Left lung (tissue), 10 donors: ENCODE results near the gene IGF1R. TPM values are rescaled to one million over a fixed set of nuclear protein-coding genes. Genes with fewer than 3 reads are reported as not detected.
"Not testable (repeated sequence)": the region's sequence is repeated elsewhere in the genome, so short reads cannot be mapped to it uniquely, and the experiment has no call there.

Source experiments
- ATAC-seq: fragments of 200-7000 bp; cut with Tn5 transposase; one replicate; pipeline ENCODE4 v1.9.1; 2020; ENCODE audit warnings: moderate library complexity
- DNase-seq, 4 donors: peaks; one replicate each; pipeline ENCODE4 v3.0.0-alpha.2; 2013 to 2020
- H3K27ac ChIP-seq, 2 donors: fragments of 200-600 bp; sonication (generic) in 1 of 2; one replicate each; pipeline versions ENCODE4 v1.5.0 to v1.8.0; 2020 to 2021
- H3K27me3 ChIP-seq, 2 donors: fragments of 200-600 bp; sonication (generic) in 1 of 2; one replicate each; pipeline versions ENCODE4 v1.5.0 to v1.8.0; 2020 to 2021
- H3K36me3 ChIP-seq, 2 donors: fragments of 200-600 bp; sonication (generic) in 1 of 2; one replicate each; pipeline versions ENCODE4 v1.5.0 to v1.8.0; 2020 to 2021
- H3K4me1 ChIP-seq, 2 donors: fragments of 200-600 bp; one replicate each; pipeline ENCODE4 v1.8.0; 2021
- H3K4me3 ChIP-seq, 2 donors: fragments of 200-600 bp; sonication (generic) in 1 of 2; one replicate each; pipeline versions ENCODE4 v1.5.0 to v1.8.0; 2020 to 2021; ENCODE audit warnings: mild to moderate bottlenecking in 1 of 2
- H3K9me3 ChIP-seq, 2 donors: fragments of 200-600 bp; sonication (generic) in 1 of 2; one replicate each; pipeline versions ENCODE4 v1.5.0 to v1.8.0; 2020 to 2021
- CTCF ChIP-seq, 2 donors: fragments of 200-600 bp; sonication (generic) in 1 of 2; IDR thresholded peaks; one replicate each; pipeline versions ENCODE4 v1.5.0 to v1.8.0; 2021; ENCODE audit warnings: antibody characterized with exemption in 2 of 2
- intact Hi-C, 2 donors: fragments of 100-400 bp; cut with DNase I; formaldehyde crosslinking; loops; one replicate each; pipeline versions ENCODE4 v1.11.2 to v1.14.2; 2022
- polyA plus RNA-seq, 6 donors: library from polyadenylated mRNA; unstranded; fragments of 120-200 nt; gene quantifications; one replicate each; pipeline ENCODE4 v1.2.1, GENCODE V29; 2013; ENCODE audit not compliant: insufficient read length in 6 of 6
- total RNA-seq, 2 donors: library from RNA; stranded (reverse); fragmentation: NEBNext Ultra II Directional; extraction: Animal tissue kit (Norgen Biotek cat#: 25700); gene quantifications; one replicate each; pipeline ENCODE4 v1.2.1, GENCODE V29; 2021
- donor health status: DM: no; HTN: yes; CAD: no.
- donor health status: DM: no; HTN: no; CAD: no.

The IGF1R gene
- total and polyA plus RNA-seq, 8 donors = 32.0 to 41.0 (median 37.0) TPM

DNA sequence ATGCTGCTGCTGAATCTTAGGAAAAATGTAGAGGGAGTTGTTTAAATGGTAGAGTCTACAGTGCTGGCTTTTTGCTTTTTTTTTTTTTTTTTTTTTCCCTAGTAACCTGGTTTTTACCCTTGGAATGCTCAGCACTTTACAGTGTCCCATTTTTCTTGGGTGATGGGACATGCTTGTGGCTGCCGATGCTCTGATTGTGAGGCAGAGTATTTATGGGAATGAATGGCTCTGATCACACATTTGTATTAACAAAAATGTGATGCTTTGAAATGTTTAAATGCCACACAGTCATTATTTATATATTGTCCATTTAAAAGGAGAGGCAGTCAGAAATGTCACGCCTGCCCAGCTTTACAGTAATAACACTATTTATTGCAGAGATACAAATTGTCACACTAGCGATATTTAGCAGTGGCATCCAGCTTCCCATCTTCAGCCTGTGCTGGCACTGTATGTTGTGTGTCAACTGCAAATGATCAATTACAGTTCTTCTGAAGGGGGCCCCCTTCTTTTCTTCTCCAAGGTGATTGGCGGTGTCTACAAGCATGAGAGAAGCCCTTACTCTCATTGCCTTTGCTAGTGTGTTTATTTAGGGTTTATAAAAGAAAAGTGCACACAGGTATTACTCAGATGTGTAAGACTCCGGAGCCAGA is 30.9 kb upstream of the IGF1R start:
- Histone ChIP-seq H3K9me3 (no peaks in the 10 kb centered on the region), H3K36me3 (no peaks in the 10 kb centered on the region), H3K4me1 (peaks cover 0 to 4% of the 10 kb centered on the region in 2 donors), H3K4me3 (no peak overlapping the region), H3K27me3 (peaks cover 35 to 51% of the 10 kb centered on the region in 2 donors), H3K27ac (no peak overlapping the region)
- DNase-seq (no peak), ATAC-seq (no peak)
- TF ChIP-seq CTCF (IDR thresholded peaks at IDR 0.05) = no peak
- intact Hi-C loops = no loop called here

DNA sequence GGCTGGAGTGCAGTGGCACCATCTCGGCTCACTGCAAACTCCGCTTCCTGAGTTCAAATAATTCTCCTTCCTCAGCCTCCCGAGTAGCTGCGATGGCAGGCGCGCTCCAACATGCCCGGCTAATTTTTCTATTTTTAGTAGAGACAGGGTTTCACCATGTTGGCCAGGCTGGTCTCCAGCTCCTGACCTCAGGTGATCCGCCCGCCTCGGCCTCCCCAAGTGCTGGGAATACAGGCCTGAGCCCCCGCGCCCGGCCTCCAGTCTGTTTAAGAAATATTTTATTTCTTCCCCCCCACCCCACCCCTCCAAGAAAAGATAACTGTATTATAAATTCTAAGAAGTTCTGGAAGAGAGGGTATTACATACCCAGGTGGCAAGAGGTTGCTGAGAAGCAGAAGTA is 29.8 kb upstream of the IGF1R start:
- ATAC-seq, intact Hi-C loops, H3K4me3 ChIP-seq, H3K36me3 ChIP-seq, H3K9me3 ChIP-seq, H3K27ac ChIP-seq, DNase-seq, H3K4me1 ChIP-seq: not testable (repeated sequence)
- H3K27me3 ChIP-seq = peaks cover 46 to 62% of the 10 kb centered on the region in 2 donors

DNA sequence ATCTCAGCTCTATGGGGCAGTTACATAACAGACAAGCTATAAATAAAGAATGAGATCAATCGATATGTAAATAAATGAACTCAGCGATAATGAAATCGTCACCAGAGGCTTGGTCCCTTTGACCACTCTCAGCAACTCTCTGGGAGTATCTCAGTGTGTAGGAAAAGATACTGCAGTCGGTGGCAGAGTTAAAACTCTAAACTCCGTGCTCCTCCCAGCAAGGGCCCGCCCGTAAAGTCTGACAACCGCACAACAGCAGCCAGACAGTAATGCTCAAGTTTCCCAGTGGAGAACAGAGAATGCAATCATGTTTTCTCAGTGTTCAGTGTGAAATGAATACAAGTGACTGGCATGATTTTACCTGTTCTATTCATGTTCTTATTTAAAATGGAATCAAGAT is 28.3 kb upstream of the IGF1R start:
- no peaks in the 10 kb centered on the region for H3K4me1 ChIP-seq
- H3K27ac ChIP-seq = no peak overlapping the region
- intact Hi-C loops = no loop called here
- DNase-seq (no peak), ATAC-seq (no peak)
- no peaks in the 10 kb centered on the region for H3K9me3 ChIP-seq
- H3K27me3 ChIP-seq = peaks cover 60 to 74% of the 10 kb centered on the region in 2 donors
- TF ChIP-seq CTCF (IDR thresholded peaks at IDR 0.05) = no peak
- no peak overlapping the region for H3K4me3 ChIP-seq
- H3K36me3 ChIP-seq = no peaks in the 10 kb centered on the region

GRCh38 chr15:98621021-98621420 is 27.3 kb upstream of the IGF1R start:
- ATAC-seq (no peak), DNase-seq (no peak)
- no peak overlapping the region for H3K27ac ChIP-seq
- no peaks in the 10 kb centered on the region for H3K36me3 ChIP-seq
- TF ChIP-seq CTCF (IDR thresholded peaks at IDR 0.05) = no peak
- H3K9me3 ChIP-seq = no peaks in the 10 kb centered on the region
- intact Hi-C loops = no loop called here
- H3K4me1 ChIP-seq = no peaks in the 10 kb centered on the region
- peaks cover 65 to 83% of the 10 kb centered on the region in 2 donors for H3K27me3 ChIP-seq
- no peak overlapping the region for H3K4me3 ChIP-seq

DNA sequence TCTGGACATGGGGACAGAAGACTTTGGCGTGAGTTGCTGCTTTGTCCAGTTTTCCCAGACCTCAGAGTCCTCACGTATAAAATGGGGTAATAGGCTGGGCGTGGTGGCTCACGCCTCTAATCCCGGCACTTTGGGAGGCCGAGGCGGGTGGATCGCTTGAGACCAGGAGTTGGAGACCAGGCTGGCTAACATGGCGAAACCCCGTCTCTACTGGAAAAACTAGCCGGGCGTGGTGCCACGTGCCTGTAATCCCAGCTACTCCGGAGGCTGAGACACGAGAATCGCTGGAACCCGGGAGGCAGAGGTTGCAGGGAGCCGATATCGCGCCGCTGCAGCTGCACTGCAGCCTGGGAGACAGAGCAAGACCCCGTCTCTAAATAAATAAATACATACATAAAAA is 22.7 kb upstream of the IGF1R start:
- H3K27me3 ChIP-seq = peaks cover 48 to 55% of the 10 kb centered on the region in 2 donors

More for the DNA sequence above, 22.7 kb upstream of the IGF1R start:
- Histone ChIP-seq H3K27ac (no peak overlapping the region), H3K36me3 (no peaks in the 10 kb centered on the region), H3K4me3 (no peak overlapping the region), H3K4me1 (no peaks in the 10 kb centered on the region), H3K9me3 (no peaks in the 10 kb centered on the region)
- ATAC-seq (no peak), DNase-seq (no peak)
- intact Hi-C loops = no loop called here
- TF ChIP-seq CTCF (IDR thresholded peaks at IDR 0.05) = no peak
